K562 (cell line): Measurements from ENCODE around the gene CCN2. TPM values are rescaled to one million over a fixed set of nuclear protein-coding genes. Genes with fewer than 3 reads are reported as not detected.

Source experiments
- ATAC-seq: fragments of 200-7000 bp; cut with Tn5 transposase; 3 replicates; pipeline ENCODE4 v1.9.1; 2020; ENCODE audit warnings: moderate library complexity
- BruUV-seq: library from RNA; stranded (reverse); fragments of 400-500 nt; replicated peaks from 2 replicates; lab custom pipeline; 2021; lab: Mats Ljungman, UMichigan
- CTCF ChIA-PET: fragments of 300-600 bp; formaldehyde crosslinking; extraction: SDS; loops from one replicate; lab custom pipeline; 2021; ENCODE audit warnings: low intra/inter-chr PET ratio; lab: Yijun Ruan, JAX
- POLR2A ChIA-PET: fragments of 300-600, 350-650 bp; sonication (Branson Sonifier 250); formaldehyde crosslinking; extraction: SDS; loops from one replicate; lab custom pipeline; 2021; ENCODE audit warnings: antibody characterized with exemption, inconsistent platforms; lab: Yijun Ruan, JAX
- DNase-seq, 4 experiments: peaks; one replicate each; pipeline versions ENCODE4 v3.0.0 to v3.0.0-alpha.2; 2011 to 2018; ENCODE audit warnings: low spot score in 3 of 4, mixed read lengths in 3 of 4; ENCODE audit errors: extremely low read depth in 1 of 4
- FAIRE-seq: peaks from 2 replicates; lab custom pipeline; 2011; peaks lifted over from hg19 to GRCh38; lab: Jason Lieb, UNC
- H2AFZ ChIP-seq: 2 replicates; pipeline ENCODE4 v1.6.0; 2011; ENCODE audit warnings: low read depth, low read length, control low read depth, inconsistent platforms
- H3K27ac ChIP-seq: fragments of 200-600 bp; 3 replicates; pipeline ENCODE4 v1.8.0; 2011; ENCODE audit warnings: low read depth, mild to moderate bottlenecking, control low read depth, inconsistent platforms, low read length, moderate library complexity, mixed read lengths; ENCODE audit errors: extremely low read depth
- H3K27me3 ChIP-seq, 2 experiments: fragments of 300-600 bp in 1 of 2; 2 replicates in 1 of 2; 3 replicates in 1 of 2; pipeline versions ENCODE4 v1.6.0 to v1.8.0; 2011; ENCODE audit warnings: inconsistent platforms in 2 of 2, low read length in 2 of 2, mild to moderate bottlenecking in 1 of 2, mixed read lengths in 1 of 2, moderate library complexity in 1 of 2; ENCODE audit not compliant: control insufficient read depth in 2 of 2, insufficient read depth in 2 of 2
- H3K36me3 ChIP-seq: fragments of 300-600 bp; 3 replicates; pipeline ENCODE4 v1.8.0; 2011; ENCODE audit warnings: mild to moderate bottlenecking, low read length, inconsistent platforms; ENCODE audit not compliant: control insufficient read depth, insufficient read depth
- H3K4me1 ChIP-seq, 2 experiments: fragments of 200-600 bp in 1 of 2; replicated peaks in 1 of 2; 2 replicates in 1 of 2; 3 replicates in 1 of 2; pipeline versions ENCODE4 v1.5.1 to v1.8.0; 2011; ENCODE audit warnings: inconsistent platforms in 2 of 2, low read length in 2 of 2, mild to moderate bottlenecking in 1 of 2, mixed read lengths in 1 of 2, moderate library complexity in 1 of 2; ENCODE audit not compliant: control insufficient read depth in 2 of 2, insufficient read depth in 2 of 2
- H3K4me2 ChIP-seq: 2 replicates; pipeline ENCODE4 v1.6.1; 2011; ENCODE audit warnings: low read length, control low read depth, inconsistent platforms, mixed read lengths; ENCODE audit not compliant: insufficient read depth
- H3K4me3 ChIP-seq: fragments of 200-600 bp; sonication (generic), shearing (Covaris generic); 2 replicates; pipeline ENCODE4 v1.5.1; 2016; ENCODE audit warnings: control low read depth, inconsistent platforms
- H3K79me2 ChIP-seq: fragments of 200-600 bp; 3 replicates; pipeline ENCODE4 v1.8.0; 2011; ENCODE audit warnings: low read length, inconsistent platforms; ENCODE audit not compliant: control insufficient read depth, insufficient read depth
- H3K9ac ChIP-seq, 2 experiments: 2 replicates each; pipeline versions ENCODE4 v1.6.0 to v1.6.1; 2011; ENCODE audit warnings: low read depth in 2 of 2, low read length in 2 of 2, control low read depth in 1 of 2, inconsistent platforms in 1 of 2, mild to moderate bottlenecking in 1 of 2, mixed read lengths in 1 of 2; ENCODE audit not compliant: insufficient read depth in 1 of 2
- H3K9me1 ChIP-seq: one replicate; pipeline ENCODE4 v1.6.0; 2011; ENCODE audit warnings: inconsistent platforms, mild to moderate bottlenecking, low read length, moderate library complexity; ENCODE audit not compliant: control insufficient read depth, insufficient read depth
- H3K9me3 ChIP-seq: replicated peaks from 2 replicates; pipeline ENCODE4 v1.5.1; 2011; ENCODE audit warnings: low read depth, low read length, inconsistent platforms; ENCODE audit not compliant: control insufficient read depth, insufficient read depth
- H4K20me1 ChIP-seq: replicated peaks from 2 replicates; pipeline ENCODE4 v1.6.1; 2011; ENCODE audit warnings: low read length, inconsistent platforms, mixed read lengths; ENCODE audit not compliant: control insufficient read depth, insufficient read depth
- ADNP ChIP-seq: fragments of 200-800 bp; sonication (Bioruptor generic); IDR thresholded peaks from 2 replicates; pipeline ENCODE4 v1.6.1; 2016; ENCODE audit warnings: missing genetic modification characterization, missing compliant biosample characterization
- CXXC5 ChIP-seq: fragments of 250-450 bp; sonication (Bioruptor Pico); IDR thresholded peaks from 2 replicates; pipeline ENCODE4 v1.8.0; 2022; ENCODE audit warnings: inconsistent platforms, mild to moderate bottlenecking, moderate library complexity
- HIVEP1 ChIP-seq: fragments of 250-450 bp; sonication (Bioruptor Pico); IDR thresholded peaks from 2 replicates; pipeline ENCODE4 v1.4.0; 2020; ENCODE audit warnings: mild to moderate bottlenecking
- POLR2AphosphoS2 ChIP-seq: IDR thresholded peaks from 2 replicates; pipeline ENCODE4 v1.6.1; 2012; ENCODE audit warnings: low read length, improper control_type of control experiment
- POLR3A ChIP-seq: IDR thresholded peaks from 2 replicates; pipeline ENCODE4 v1.6.1; 2011; ENCODE audit warnings: borderline replicate concordance, mild to moderate bottlenecking, moderate library complexity; ENCODE audit not compliant: insufficient read length, insufficient read depth; ENCODE audit errors: extremely low read depth
- TEAD1 ChIP-seq, 2 experiments: fragments of 450-650 bp in 1 of 2; sonication (generic) in 1 of 2; formaldehyde crosslinking; IDR thresholded peaks; 2 replicates each; pipeline versions ENCODE4 v1.4.0 to v1.8.0; 2020 to 2022; ENCODE audit warnings: mild to moderate bottlenecking in 2 of 2, missing genetic modification reagents in 1 of 2
- U2AF2 ChIP-seq: fragments of 200-400 bp; formaldehyde crosslinking; optimal IDR thresholded peaks from 2 replicates; pipeline ENCODE3; 2017; ENCODE audit warnings: low read depth, mild to moderate bottlenecking, low read length
- ZC3H4 ChIP-seq: sonication (generic); formaldehyde crosslinking; IDR thresholded peaks from 2 replicates; pipeline ENCODE4 v1.9.0; 2021; ENCODE audit warnings: missing genetic modification reagents, borderline replicate concordance
- ZNF143 ChIP-seq: sonication (generic); formaldehyde crosslinking; IDR thresholded peaks from 2 replicates; pipeline ENCODE4 v1.9.0; 2022; ENCODE audit warnings: mild to moderate bottlenecking, missing genetic modification reagents
- WGBS: fragments of 100-300 bp; shearing (Covaris generic); methylation state at CpG from one replicate; pipeline ENCODE4 v1.1.6; 2016; ENCODE audit warnings: low coverage, mixed read lengths; ENCODE audit not compliant: insufficient coverage; ENCODE audit errors: missing lambda C conversion rate; 5-methylcytosine and 5-hydroxymethylcytosine counted together
- in situ Hi-C: fragments of 300-500 bp; cut with MboI; formaldehyde crosslinking; loops from 4 replicates; pipeline ENCODE4 v1.15.0; 2018; ENCODE audit warnings: inconsistent platforms, mixed read lengths
- intact Hi-C: fragments of 100-400 bp; cut with micrococcal nuclease; formaldehyde crosslinking; loops from 2 replicates; pipeline ENCODE4 v1.14.2; 2022
- polyA plus RNA-seq, 8 experiments: library from polyadenylated mRNA; depleted of rRNA in 4 of 8; stranded (reverse) in 5 of 8; unstranded in 3 of 8; fragments of >200 nt; fragmentation: Nextera tagmentation in 2 of 8; fragmentation: Illumina TruSeq in 1 of 8; extraction: Ambion mirVana in 2 of 8; extraction: Trizol in 1 of 8; gene quantifications; 2 replicates each; pipeline versions ENCODE4 v1.2.1 to v1.2.3, GENCODE V29; 2011 to 2014; ENCODE audit warnings: inconsistent platforms in 1 of 8, missing spikeins in 1 of 8
- total RNA-seq, 7 experiments: library from RNA; depleted of rRNA in 6 of 7; stranded (reverse); fragments of >200 nt in 6 of 7; fragmentation: Illumina TruSeq in 2 of 7; extraction: Trizol in 2 of 7; gene quantifications; 2 replicates each; pipeline versions ENCODE4 v1.2.1 to v1.2.3, GENCODE V29; 2011 to 2021; ENCODE audit warnings: low replicate concordance in 1 of 7
- TF ChIP-seq, protein P1 (sequence below): sonication (generic); formaldehyde crosslinking; IDR thresholded peaks from 2 replicates; pipeline ENCODE4 v1.8.1; 2023; ENCODE audit warnings: mild to moderate bottlenecking, missing genetic modification reagents
- TF ChIP-seq, protein P2 (sequence below): fragments of 450-650 bp; IDR thresholded peaks from 2 replicates; pipeline ENCODE4 v1.6.1; 2016; ENCODE audit warnings: antibody characterized with exemption
- TF ChIP-seq, protein P3 (sequence below): fragments of 450-650 bp; formaldehyde crosslinking; conservative IDR thresholded peaks from 2 replicates; pipeline ENCODE4 v1.4.0; 2022; ENCODE audit warnings: mild to moderate bottlenecking, missing genetic modification characterization
- TF ChIP-seq, protein P4 (sequence below): fragments of 450-650 bp; formaldehyde crosslinking; IDR thresholded peaks from 2 replicates; pipeline ENCODE4 v1.4.0; 2022; ENCODE audit warnings: missing genetic modification characterization

Gene CCN2
- total and polyA plus RNA-seq, 9 of the 15 experiments (the other 6 are each of a cell fraction or from before 2014, with no cell fraction given) = 0.40 TPM; not detected in 8

DNA sequence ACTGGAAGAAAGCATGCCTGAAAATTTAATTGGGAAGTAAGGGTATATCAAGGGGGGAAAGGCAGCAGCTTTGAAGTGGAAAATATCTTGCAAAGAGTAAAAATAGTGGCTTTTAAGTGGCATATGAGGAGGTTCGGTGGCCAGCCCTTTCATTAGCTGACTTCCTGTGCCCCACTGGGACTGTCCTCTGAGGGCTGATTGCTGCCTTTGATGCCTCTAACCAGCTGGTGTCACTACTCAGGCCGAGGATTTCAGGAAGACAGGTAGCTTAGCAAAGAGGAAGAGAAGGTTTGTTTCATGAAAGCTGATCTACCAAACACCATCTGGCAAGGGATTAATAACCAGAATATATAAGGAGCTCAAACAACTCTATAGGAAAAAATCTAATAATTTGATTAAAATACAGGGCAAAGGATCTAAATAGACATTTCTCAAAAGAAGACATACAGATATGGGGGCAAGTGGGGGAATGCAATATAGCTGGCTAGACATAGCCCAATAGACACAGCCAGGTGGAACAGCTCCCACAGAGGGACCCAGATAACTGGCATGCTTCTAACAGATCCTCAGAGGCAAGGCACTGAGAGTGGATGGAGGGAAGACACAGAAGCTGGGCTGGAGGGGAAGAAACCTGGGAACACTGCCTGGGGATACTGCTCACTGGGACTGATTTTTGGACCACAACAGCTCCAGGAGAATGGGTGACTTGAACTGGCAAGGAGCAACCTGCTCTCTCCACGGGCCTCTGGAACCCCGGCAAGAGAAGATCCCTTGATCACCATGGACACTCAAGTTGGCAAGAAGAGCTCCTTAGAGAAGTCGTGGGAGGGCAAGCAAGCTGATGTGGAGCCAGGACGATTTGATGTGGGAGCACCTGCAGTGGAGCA lies 33.2 kb downstream of the CCN2 start:
- DNase-seq = no peak
- H3K79me2 ChIP-seq = no peaks in the 10 kb centered on the region
- H4K20me1 ChIP-seq = no peaks in the 10 kb centered on the region
- no peak overlapping the region for H3K27ac ChIP-seq
- ATAC-seq = no peak
- ChIA-PET CTCF (no interaction called here), POLR2A (no interaction called here)
- no peak overlapping the region for H3K9ac ChIP-seq
- no peaks in the 10 kb centered on the region for H3K27me3 ChIP-seq
- H3K36me3 ChIP-seq = no peaks in the 10 kb centered on the region
- no peak for FAIRE-seq
- in situ Hi-C loops = loop anchor here (5.0 to 25.0 kb wide), 3 partner anchors 223 to 1644 kb away; no protein-coding TSS in a partner anchor
- TF ChIP-seq CXXC5 (CRISPR knock-in tag) (no peak), TEAD1 (CRISPR knock-in tag; IDR thresholded peaks at IDR 0.05) (no peak), ZC3H4 (CRISPR knock-in tag) (no peak), HIVEP1 (no peak), POLR3A (no peak), POLR2AphosphoS2 (no peak), ADNP (tag) (no peak), ZNF143 (no peak), U2AF2 (no peak)
- TF ChIP-seq, protein P1, sequence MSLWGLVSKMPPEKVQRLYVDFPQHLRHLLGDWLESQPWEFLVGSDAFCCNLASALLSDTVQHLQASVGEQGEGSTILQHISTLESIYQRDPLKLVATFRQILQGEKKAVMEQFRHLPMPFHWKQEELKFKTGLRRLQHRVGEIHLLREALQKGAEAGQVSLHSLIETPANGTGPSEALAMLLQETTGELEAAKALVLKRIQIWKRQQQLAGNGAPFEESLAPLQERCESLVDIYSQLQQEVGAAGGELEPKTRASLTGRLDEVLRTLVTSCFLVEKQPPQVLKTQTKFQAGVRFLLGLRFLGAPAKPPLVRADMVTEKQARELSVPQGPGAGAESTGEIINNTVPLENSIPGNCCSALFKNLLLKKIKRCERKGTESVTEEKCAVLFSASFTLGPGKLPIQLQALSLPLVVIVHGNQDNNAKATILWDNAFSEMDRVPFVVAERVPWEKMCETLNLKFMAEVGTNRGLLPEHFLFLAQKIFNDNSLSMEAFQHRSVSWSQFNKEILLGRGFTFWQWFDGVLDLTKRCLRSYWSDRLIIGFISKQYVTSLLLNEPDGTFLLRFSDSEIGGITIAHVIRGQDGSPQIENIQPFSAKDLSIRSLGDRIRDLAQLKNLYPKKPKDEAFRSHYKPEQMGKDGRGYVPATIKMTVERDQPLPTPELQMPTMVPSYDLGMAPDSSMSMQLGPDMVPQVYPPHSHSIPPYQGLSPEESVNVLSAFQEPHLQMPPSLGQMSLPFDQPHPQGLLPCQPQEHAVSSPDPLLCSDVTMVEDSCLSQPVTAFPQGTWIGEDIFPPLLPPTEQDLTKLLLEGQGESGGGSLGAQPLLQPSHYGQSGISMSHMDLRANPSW = no peak
- TF ChIP-seq, protein P2, sequence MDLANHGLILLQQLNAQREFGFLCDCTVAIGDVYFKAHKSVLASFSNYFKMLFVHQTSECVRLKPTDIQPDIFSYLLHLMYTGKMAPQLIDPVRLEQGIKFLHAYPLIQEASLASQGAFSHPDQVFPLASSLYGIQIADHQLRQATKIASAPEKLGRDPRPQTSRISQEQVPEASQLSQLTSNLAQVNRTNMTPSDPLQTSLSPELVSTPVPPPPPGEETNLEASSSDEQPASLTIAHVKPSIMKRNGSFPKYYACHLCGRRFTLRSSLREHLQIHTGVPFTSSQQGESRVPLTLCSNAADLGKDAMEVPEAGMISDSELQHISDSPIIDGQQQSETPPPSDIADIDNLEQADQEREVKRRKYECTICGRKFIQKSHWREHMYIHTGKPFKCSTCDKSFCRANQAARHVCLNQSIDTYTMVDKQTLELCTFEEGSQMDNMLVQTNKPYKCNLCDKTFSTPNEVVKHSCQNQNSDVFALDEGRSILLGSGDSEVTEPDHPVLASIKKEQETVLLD = no peak
- TF ChIP-seq, protein P3, sequence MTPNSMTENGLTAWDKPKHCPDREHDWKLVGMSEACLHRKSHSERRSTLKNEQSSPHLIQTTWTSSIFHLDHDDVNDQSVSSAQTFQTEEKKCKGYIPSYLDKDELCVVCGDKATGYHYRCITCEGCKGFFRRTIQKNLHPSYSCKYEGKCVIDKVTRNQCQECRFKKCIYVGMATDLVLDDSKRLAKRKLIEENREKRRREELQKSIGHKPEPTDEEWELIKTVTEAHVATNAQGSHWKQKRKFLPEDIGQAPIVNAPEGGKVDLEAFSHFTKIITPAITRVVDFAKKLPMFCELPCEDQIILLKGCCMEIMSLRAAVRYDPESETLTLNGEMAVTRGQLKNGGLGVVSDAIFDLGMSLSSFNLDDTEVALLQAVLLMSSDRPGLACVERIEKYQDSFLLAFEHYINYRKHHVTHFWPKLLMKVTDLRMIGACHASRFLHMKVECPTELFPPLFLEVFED (CRISPR knock-in tag) = no peak
- TF ChIP-seq, protein P4, sequence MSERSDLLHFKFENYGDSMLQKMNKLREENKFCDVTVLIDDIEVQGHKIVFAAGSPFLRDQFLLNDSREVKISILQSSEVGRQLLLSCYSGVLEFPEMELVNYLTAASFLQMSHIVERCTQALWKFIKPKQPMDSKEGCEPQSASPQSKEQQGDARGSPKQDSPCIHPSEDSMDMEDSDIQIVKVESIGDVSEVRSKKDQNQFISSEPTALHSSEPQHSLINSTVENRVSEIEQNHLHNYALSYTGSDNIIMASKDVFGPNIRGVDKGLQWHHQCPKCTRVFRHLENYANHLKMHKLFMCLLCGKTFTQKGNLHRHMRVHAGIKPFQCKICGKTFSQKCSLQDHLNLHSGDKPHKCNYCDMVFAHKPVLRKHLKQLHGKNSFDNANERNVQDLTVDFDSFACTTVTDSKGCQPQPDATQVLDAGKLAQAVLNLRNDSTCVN (CRISPR knock-in tag) = no peak
- no TSS peak for BruUV-seq
- intact Hi-C loops = no loop called here
- 1% methylated on average over 6 of the region's 6 CpGs for WGBS
- no peaks in the 10 kb centered on the region for H3K4me1 ChIP-seq
- H3K9me3 ChIP-seq = no peaks in the 10 kb centered on the region
- H3K4me2 ChIP-seq = no peak overlapping the region
- no peak overlapping the region for H3K4me3 ChIP-seq
- no peak overlapping the region for H2AFZ ChIP-seq
- H3K9me1 ChIP-seq = no peaks in the 10 kb centered on the region
